Astrocyte of the spinal cord (primary cell): ENCODE measurements around the gene SGMS1.
"Not testable (repeated sequence)": the region's sequence is repeated elsewhere in the genome, so short reads cannot be mapped to it uniquely, and the experiment has no call there.

Source experiments
- DNase-seq: peaks from one replicate; pipeline ENCODE4 v3.0.0; 2011; ENCODE audit warnings: low read depth, low spot score
- H3K4me3 ChIP-seq: 2 replicates; pipeline ENCODE4 v1.5.1; 2011; ENCODE audit warnings: low read depth, mild to moderate bottlenecking, low read length, moderate library complexity
- CTCF ChIP-seq: IDR thresholded peaks from 2 replicates; pipeline ENCODE4 v1.5.1; 2012; ENCODE audit warnings: low read depth, mild to moderate bottlenecking, low read length, inconsistent platforms
- in situ Hi-C: cut with HindIII; loops from 2 replicates; pipeline ENCODE4 v1.10.0; 2017; ENCODE audit warnings: low sequenced_read_pairs

SGMS1 gene

GRCh38 chr10:50281210-50281966 lies 342.4 kb downstream of the SGMS1 start:
- in situ Hi-C loops: no loop called here
- no peak overlapping the region for H3K4me3 ChIP-seq
- DNase-seq: no peak
- TF ChIP-seq CTCF: no peak

- in situ Hi-C loops: no loop called here
- TF ChIP-seq CTCF: no peak
- no peak for DNase-seq
- no peak overlapping the region for H3K4me3 ChIP-seq
Measured at GRCh38 chr10:50280049-50280841, 343.5 kb downstream of the SGMS1 start.

- in situ Hi-C loops: no loop called here
- TF ChIP-seq CTCF: no peak
- no peak for DNase-seq
- no peak overlapping the region for H3K4me3 ChIP-seq
Measured at GRCh38 chr10:50279489-50279888, 344.3 kb downstream of the SGMS1 start.

- no peak overlapping the region for H3K4me3 ChIP-seq
- DNase-seq: no peak
- TF ChIP-seq CTCF: peak; percentile 65
- in situ Hi-C loops: no loop called here
Measured at GRCh38 chr10:50275650-50276235, 348.0 kb downstream of the SGMS1 start.

GRCh38 chr10:50272531-50272930 lies 351.2 kb downstream of the SGMS1 start:
- TF ChIP-seq CTCF: no peak
- no peak overlapping the region for H3K4me3 ChIP-seq
- in situ Hi-C loops: no loop called here
- no peak for DNase-seq

- TF ChIP-seq CTCF: no peak
- in situ Hi-C loops: no loop called here
- DNase-seq: no peak
- no peak overlapping the region for H3K4me3 ChIP-seq
Measured at GRCh38 chr10:50271564-50272250, 352.0 kb downstream of the SGMS1 start.

- H3K4me3 ChIP-seq, DNase-seq, in situ Hi-C loops: not testable (repeated sequence)
Measured at GRCh38 chr10:50267877-50268276, 355.9 kb downstream of the SGMS1 start.

GRCh38 chr10:50262625-50263024 lies 361.1 kb downstream of the SGMS1 start:
- DNase-seq, in situ Hi-C loops, H3K4me3 ChIP-seq: not testable (repeated sequence)
